ENCODE data around the gene EPYC.

Gene EPYC

DNA sequence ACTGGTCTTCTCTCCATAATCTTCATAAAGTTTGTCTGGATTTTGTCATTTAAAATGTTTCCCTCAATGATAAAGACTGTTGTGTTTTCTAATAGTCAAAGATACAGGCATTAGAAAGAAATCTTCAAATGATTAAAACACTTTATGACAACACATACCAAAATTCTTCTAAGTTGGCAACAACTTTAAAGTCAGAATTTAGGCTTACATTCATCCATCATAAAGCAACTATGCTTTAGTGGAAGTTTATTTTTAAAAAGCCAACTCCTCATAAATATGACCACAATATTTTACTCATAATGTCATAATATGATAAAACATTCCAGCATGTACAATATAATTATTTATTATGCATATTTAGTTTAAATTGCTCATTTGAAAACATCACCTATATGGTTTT, 32.5 kb downstream of the EPYC start:
- no peaks in the 10 kb centered on the region for H3K9me3 ChIP-seq (ENCODE audit: severe bottlenecking)
- TF ChIP-seq, protein P1, sequence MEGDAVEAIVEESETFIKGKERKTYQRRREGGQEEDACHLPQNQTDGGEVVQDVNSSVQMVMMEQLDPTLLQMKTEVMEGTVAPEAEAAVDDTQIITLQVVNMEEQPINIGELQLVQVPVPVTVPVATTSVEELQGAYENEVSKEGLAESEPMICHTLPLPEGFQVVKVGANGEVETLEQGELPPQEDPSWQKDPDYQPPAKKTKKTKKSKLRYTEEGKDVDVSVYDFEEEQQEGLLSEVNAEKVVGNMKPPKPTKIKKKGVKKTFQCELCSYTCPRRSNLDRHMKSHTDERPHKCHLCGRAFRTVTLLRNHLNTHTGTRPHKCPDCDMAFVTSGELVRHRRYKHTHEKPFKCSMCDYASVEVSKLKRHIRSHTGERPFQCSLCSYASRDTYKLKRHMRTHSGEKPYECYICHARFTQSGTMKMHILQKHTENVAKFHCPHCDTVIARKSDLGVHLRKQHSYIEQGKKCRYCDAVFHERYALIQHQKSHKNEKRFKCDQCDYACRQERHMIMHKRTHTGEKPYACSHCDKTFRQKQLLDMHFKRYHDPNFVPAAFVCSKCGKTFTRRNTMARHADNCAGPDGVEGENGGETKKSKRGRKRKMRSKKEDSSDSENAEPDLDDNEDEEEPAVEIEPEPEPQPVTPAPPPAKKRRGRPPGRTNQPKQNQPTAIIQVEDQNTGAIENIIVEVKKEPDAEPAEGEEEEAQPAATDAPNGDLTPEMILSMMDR (IDR thresholded peaks at IDR 0.05; ENCODE audit: low read depth, low read length), result no peak
- no peak for DNase-seq

DNA sequence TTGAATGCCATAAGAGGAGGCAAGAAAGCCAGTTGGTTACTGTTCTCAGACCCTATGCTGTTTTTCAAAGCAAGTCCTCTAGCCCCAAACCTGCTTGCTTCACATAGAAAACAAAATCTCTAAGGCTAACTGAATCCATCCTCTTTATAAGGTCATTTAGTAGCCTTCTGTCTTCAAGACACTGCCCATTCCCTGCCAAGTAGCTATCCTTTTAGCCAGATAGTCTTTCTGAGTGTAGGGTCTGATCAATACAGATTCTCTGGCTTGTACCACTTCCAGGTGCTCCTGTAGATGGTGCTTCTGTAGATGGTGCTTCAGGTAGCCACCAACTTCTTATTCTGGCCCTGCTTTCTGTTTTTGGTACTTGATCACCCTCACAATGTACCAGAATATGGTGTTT, 33.9 kb downstream of the EPYC start:
- H3K4me3 ChIP-seq (ENCODE audit: low read depth, low read length), result no peak overlapping the region
- no peaks in the 10 kb centered on the region for H3K9me3 ChIP-seq (ENCODE audit: severe bottlenecking)
- TF ChIP-seq, protein P1 (IDR thresholded peaks at IDR 0.05; ENCODE audit: low read depth, low read length), result no peak
- H3K36me3 ChIP-seq, result no peaks in the 10 kb centered on the region
- H3K27me3 ChIP-seq (ENCODE audit: insufficient read depth, low read depth, severe bottlenecking), result no peaks in the 10 kb centered on the region
- DNase-seq, result no peak
- no peak overlapping the region for H3K27ac ChIP-seq

More for the DNA sequence above, 32.5 kb downstream of the EPYC start:
- Histone ChIP-seq H3K27ac (no peak overlapping the region), H3K36me3 (no peaks in the 10 kb centered on the region), H3K27me3 (ENCODE audit: insufficient read depth, low read depth, severe bottlenecking) (no peaks in the 10 kb centered on the region), H3K4me3 (ENCODE audit: low read depth, low read length) (no peak overlapping the region)

DNA sequence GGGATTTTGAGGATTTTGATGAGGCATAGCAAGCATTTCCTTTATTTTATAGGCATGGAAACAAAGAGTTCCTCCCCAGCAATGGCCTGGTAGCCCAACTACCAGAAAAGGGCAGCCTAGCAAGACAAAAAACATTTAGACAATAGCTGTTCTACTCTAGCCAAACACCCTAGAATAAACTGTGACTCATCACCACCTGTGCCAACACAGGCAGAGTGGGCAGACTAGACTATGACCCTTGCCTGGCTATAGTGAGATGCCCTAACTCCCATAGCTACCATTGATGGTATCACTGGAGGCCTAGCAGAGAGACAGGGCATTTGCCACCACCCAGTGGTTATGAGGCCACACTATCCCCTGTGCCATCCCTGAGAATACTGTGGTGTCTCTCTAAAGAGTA, 34.3 kb downstream of the EPYC start:
- Histone ChIP-seq H3K4me3 (ENCODE audit: low read depth, low read length) (no peak overlapping the region), H3K27ac (no peak overlapping the region), H3K36me3 (no peaks in the 10 kb centered on the region), H3K9me3 (ENCODE audit: severe bottlenecking) (no peaks in the 10 kb centered on the region), H3K27me3 (ENCODE audit: insufficient read depth, low read depth, severe bottlenecking) (no peaks in the 10 kb centered on the region)
- TF ChIP-seq, protein P1 (IDR thresholded peaks at IDR 0.05; ENCODE audit: low read depth, low read length), result no peak
- no peak for DNase-seq

DNA sequence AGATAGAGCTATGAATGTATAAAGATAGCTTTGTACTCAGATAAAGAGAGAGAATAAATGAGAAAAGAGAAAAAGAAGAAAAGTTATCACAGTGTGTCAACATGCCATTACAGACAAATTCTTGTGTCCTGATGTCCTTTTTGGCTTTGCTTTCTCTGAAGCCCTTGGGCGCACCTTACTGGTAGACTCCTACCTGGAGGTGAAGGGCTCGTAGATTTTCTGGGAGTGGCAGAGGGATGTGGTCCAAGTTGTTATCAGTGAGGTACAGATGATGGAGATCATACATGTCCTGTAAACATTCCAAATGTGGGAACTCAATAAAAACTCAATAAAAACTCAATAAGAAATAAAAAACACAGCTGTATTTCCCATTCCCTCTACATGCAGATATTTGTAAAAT, 34.9 kb downstream of the EPYC start:
- Histone ChIP-seq H3K9me3 (ENCODE audit: severe bottlenecking) (no peaks in the 10 kb centered on the region), H3K36me3 (no peaks in the 10 kb centered on the region), H3K27me3 (ENCODE audit: insufficient read depth, low read depth, severe bottlenecking) (no peaks in the 10 kb centered on the region), H3K4me3 (ENCODE audit: low read depth, low read length) (no peak overlapping the region), H3K27ac (no peak overlapping the region)
- TF ChIP-seq, protein P1 (IDR thresholded peaks at IDR 0.05; ENCODE audit: low read depth, low read length), result no peak
- no peak for DNase-seq

DNA sequence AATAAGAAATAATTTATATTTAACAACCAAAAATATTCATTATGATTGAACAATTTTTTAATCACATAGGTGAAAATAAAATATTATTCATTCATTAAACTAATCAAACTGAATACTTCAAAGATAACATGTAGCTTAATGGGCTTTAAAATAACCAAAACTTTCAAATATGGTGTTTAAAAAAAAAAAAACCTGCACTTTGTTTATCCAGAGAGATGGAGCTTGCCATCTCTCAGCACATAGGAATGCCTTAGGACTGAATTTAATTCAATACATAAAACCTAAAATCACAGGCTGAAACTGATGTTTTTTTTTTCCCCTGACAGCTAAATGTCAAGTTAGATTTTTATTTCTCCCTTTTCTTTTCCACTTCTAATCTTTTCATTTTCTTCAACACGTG, 35.4 kb downstream of the EPYC start:
- Histone ChIP-seq H3K27me3 (ENCODE audit: insufficient read depth, low read depth, severe bottlenecking) (no peaks in the 10 kb centered on the region), H3K9me3 (ENCODE audit: severe bottlenecking) (no peaks in the 10 kb centered on the region), H3K36me3 (no peaks in the 10 kb centered on the region), H3K27ac (no peak overlapping the region), H3K4me3 (ENCODE audit: low read depth, low read length) (no peak overlapping the region)
- DNase-seq, result no peak
- TF ChIP-seq, protein P1 (IDR thresholded peaks at IDR 0.05; ENCODE audit: low read depth, low read length), result no peak

DNA sequence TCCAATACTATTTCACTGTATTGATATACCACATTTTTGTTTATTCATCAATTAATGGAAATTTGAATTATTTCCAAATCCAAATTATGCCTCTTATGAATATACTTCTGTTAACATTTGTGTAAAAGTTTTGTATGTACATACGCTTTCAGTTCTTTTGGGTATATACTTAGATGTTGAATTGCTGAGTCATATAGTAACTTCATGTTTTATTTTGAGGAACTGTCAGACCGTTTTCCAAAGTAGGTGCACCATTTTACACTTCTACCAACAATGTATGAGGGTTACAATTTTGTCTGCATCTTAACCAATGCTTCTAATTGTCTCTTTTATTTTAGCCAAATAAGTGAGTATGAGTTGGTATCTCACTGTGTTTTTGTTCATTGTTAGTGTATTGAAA, 39.6 kb downstream of the EPYC start:
- no peaks in the 10 kb centered on the region for H3K36me3 ChIP-seq

More for the DNA sequence above, 39.6 kb downstream of the EPYC start:
- no peak overlapping the region for H3K27ac ChIP-seq
- no peaks in the 10 kb centered on the region for H3K9me3 ChIP-seq (ENCODE audit: severe bottlenecking)
- no peak overlapping the region for H3K4me3 ChIP-seq (ENCODE audit: low read depth, low read length)
- no peaks in the 10 kb centered on the region for H3K27me3 ChIP-seq (ENCODE audit: insufficient read depth, low read depth, severe bottlenecking)
- TF ChIP-seq, protein P1 (IDR thresholded peaks at IDR 0.05; ENCODE audit: low read depth, low read length), result no peak
- DNase-seq, result no peak
